CD4-positive, alpha-beta T cell (primary cell): Measurements from ENCODE around the gene PCDHGA9. TPM values are rescaled to one million over a fixed set of nuclear protein-coding genes. Genes with fewer than 3 reads are reported as not detected.

Experiments
- ATAC-seq: fragments of 200-7000 bp; cut with Tn5 transposase; one replicate; pipeline ENCODE4 v1.10.0; 2022; ENCODE audit warnings: mild to moderate bottlenecking; ENCODE audit not compliant: poor library complexity
- CTCF ChIA-PET: fragments of 350-600 bp; sonication (Branson Sonifier 250); formaldehyde crosslinking; loops from one replicate; lab custom pipeline; 2021; ENCODE audit warnings: antibody characterized with exemption, inconsistent platforms; lab: Charles Lee
- POLR2A ChIA-PET: fragments of 350-600 bp; sonication (Branson Sonifier 250); formaldehyde crosslinking; loops from one replicate; lab custom pipeline; 2021; ENCODE audit warnings: antibody characterized with exemption, inconsistent platforms; lab: Charles Lee
- DNase-seq, 14 experiments: peaks; one replicate each; pipeline ENCODE4 v3.0.0-alpha.2; 2013 to 2020; ENCODE audit warnings: mixed read lengths in 2 of 14
- H3K27ac ChIP-seq, 2 donors: one replicate each; pipeline versions ENCODE4 v1.5.1 to v1.7.0; 2013; ENCODE audit warnings: low read length in 2 of 2, low read depth in 1 of 2, mild to moderate bottlenecking in 1 of 2
- H3K27me3 ChIP-seq, 2 experiments: 1 replicate in 1 of 2; 2 replicates in 1 of 2; pipeline versions ENCODE4 v1.6.1 to v1.7.0; 2013; ENCODE audit warnings: low read length in 2 of 2, control low read depth in 1 of 2, mild to moderate bottlenecking in 1 of 2, moderate library complexity in 1 of 2; ENCODE audit not compliant: insufficient read depth in 2 of 2, control insufficient read depth in 1 of 2
- H3K36me3 ChIP-seq: one replicate; pipeline ENCODE4 v1.6.1; 2013; ENCODE audit warnings: low read length, control low read depth; ENCODE audit not compliant: insufficient read depth
- H3K4me1 ChIP-seq: one replicate; pipeline ENCODE4 v1.6.1; 2013; ENCODE audit warnings: low read length, control low read depth; ENCODE audit not compliant: insufficient read depth
- H3K4me3 ChIP-seq: one replicate; pipeline ENCODE4 v1.5.1; 2013; ENCODE audit warnings: mild to moderate bottlenecking, low read length, moderate library complexity
- H3K9me3 ChIP-seq, 2 experiments: 1 replicate in 1 of 2; 2 replicates in 1 of 2; pipeline versions ENCODE4 v1.6.1 to v1.7.0; 2013; ENCODE audit warnings: low read length in 2 of 2, mild to moderate bottlenecking in 2 of 2, control low read depth in 1 of 2, moderate library complexity in 1 of 2; ENCODE audit not compliant: control insufficient read depth in 1 of 2, insufficient read depth in 1 of 2
- H3K27ac Mint-ChIP-seq: one replicate; pipeline ENCODE4 v1.8.0; 2020; ENCODE audit warnings: mixed read lengths
- H3K27me3 Mint-ChIP-seq: one replicate; pipeline ENCODE4 v1.8.0; 2021; ENCODE audit warnings: mixed read lengths
- H3K36me3 Mint-ChIP-seq: one replicate; pipeline ENCODE4 v1.8.0; 2021; ENCODE audit warnings: low read depth, mixed read lengths
- H3K4me1 Mint-ChIP-seq: one replicate; pipeline ENCODE4 v1.8.0; 2021; ENCODE audit warnings: low read depth, mixed read lengths
- H3K4me3 Mint-ChIP-seq: one replicate; pipeline ENCODE4 v1.8.0; 2020; ENCODE audit warnings: mild to moderate bottlenecking, mixed read lengths
- H3K9me3 Mint-ChIP-seq: one replicate; pipeline ENCODE4 v1.8.0; 2020; ENCODE audit warnings: mixed read lengths
- intact Hi-C, 2 experiments: fragments of 100-400 bp; cut with DNase I in 1 of 2; cut with micrococcal nuclease in 1 of 2; formaldehyde crosslinking; loops; one replicate each; pipeline versions ENCODE4 v1.15.1 to v1.9.0; 2023 to 2025; cut with DNase I, micrococcal nuclease
- total RNA-seq, 174 experiments: library from RNA in 2 of 174; stranded (reverse) in 2 of 174; gene quantifications; one replicate each; pipeline ENCODE4 v1.2.3 and lab custom pipeline; 2021 to 2026
- TF ChIP-seq, protein P1 (sequence below): fragments of 200-600 bp; IDR thresholded peaks from one replicate; pipeline ENCODE4 v1.8.0; 2022; ENCODE audit warnings: antibody characterized with exemption, mild to moderate bottlenecking

The PCDHGA9 gene
- total RNA-seq, 2 experiments from 2014 or later = not detected

DNA sequence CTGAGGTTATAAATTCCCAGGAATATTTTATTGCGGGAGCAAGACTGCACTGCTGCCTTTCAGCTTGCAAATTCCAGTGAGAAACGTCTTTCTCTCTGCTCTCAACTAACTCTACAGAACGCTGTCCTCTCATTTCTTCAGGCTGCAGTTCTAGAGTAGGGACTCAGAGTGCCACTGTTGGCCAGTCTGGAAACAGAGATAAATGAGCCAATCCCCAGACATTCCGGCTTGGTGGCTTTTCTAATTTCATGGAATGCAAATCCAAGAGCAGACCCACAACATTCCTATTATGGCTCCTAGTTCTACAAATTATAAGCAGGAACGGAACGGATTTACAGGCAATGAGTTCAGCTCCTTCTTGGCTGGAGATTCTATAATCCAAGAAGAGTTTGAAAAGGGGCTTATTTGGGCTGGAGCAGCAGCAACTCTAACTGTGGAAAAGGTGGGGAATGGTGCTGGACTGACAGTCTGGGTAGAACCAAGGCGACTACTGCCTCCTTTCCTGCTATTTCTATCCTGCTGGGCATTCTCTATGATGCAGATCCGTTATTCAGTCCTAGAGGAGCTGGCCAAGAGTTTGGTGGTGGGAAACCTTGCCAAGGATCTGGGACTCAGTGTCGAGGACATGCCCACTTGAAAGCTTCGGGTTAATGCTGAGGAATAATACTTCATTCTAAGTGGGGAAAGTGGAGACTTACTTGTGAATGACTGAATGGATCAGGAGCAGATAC is 37.0 kb downstream of the PCDHGA9 start:
- peaks cover 0 to 9% of the 10 kb centered on the region in 2 experiments for H3K9me3 ChIP-seq
- Mint-ChIP-seq H3K27me3 (peaks cover 69% of the 10 kb centered on the region), H3K9me3 (peaks cover 2% of the 10 kb centered on the region), H3K4me3 (no peak overlapping the region), H3K27ac (no peak overlapping the region), H3K36me3 (no peaks in the 10 kb centered on the region), H3K4me1 (no peaks in the 10 kb centered on the region)
- ATAC-seq (no peak), DNase-seq (no peak)
- H3K27me3 ChIP-seq = peaks cover 0 to 3% of the 10 kb centered on the region in 2 experiments
- POLR2A ChIA-PET = no interaction called here
- intact Hi-C loops = no loop called here
- TF ChIP-seq, protein P1, sequence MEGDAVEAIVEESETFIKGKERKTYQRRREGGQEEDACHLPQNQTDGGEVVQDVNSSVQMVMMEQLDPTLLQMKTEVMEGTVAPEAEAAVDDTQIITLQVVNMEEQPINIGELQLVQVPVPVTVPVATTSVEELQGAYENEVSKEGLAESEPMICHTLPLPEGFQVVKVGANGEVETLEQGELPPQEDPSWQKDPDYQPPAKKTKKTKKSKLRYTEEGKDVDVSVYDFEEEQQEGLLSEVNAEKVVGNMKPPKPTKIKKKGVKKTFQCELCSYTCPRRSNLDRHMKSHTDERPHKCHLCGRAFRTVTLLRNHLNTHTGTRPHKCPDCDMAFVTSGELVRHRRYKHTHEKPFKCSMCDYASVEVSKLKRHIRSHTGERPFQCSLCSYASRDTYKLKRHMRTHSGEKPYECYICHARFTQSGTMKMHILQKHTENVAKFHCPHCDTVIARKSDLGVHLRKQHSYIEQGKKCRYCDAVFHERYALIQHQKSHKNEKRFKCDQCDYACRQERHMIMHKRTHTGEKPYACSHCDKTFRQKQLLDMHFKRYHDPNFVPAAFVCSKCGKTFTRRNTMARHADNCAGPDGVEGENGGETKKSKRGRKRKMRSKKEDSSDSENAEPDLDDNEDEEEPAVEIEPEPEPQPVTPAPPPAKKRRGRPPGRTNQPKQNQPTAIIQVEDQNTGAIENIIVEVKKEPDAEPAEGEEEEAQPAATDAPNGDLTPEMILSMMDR = no peak
- H3K4me3 ChIP-seq = no peak overlapping the region
- no peak overlapping the region for H3K27ac ChIP-seq
- H3K4me1 ChIP-seq = no peaks in the 10 kb centered on the region
- CTCF ChIA-PET = no interaction called here
- H3K36me3 ChIP-seq = no peaks in the 10 kb centered on the region

DNA sequence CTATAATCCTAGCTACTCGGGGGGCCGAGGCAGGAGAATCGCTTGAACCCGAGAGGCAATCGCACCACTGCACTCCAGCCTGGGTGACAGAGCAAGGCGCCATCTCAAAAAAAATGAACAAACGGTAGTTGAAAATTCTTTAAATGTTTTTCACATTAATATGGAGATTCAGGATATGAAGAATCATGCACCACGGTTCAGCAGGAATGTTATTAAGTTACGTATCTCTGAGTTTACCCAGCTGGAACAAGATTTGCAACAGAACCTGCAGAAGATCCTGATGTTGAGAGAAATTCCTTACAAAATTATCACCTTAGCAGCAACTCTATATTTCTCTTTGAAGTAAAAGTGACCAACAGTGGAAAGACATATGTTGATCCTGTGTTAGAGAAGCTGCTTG is 37.8 kb downstream of the PCDHGA9 start:
- no peaks in the 10 kb centered on the region for H3K36me3 Mint-ChIP-seq
- ATAC-seq = no peak
- intact Hi-C loops = no loop called here
- no peaks in the 10 kb centered on the region for H3K9me3 Mint-ChIP-seq
- no peaks in the 10 kb centered on the region for H3K4me1 Mint-ChIP-seq
- CTCF ChIA-PET = no interaction called here
- no peak overlapping the region for H3K27ac Mint-ChIP-seq
- H3K36me3 ChIP-seq = no peaks in the 10 kb centered on the region
- TF ChIP-seq, protein P1 = no peak
- POLR2A ChIA-PET = no interaction called here
- DNase-seq = no peak
- H3K4me3 Mint-ChIP-seq = no peak overlapping the region
- no peaks in the 10 kb centered on the region for H3K4me1 ChIP-seq
- H3K9me3 ChIP-seq = peaks cover 0 to 9% of the 10 kb centered on the region in 2 experiments
- H3K4me3 ChIP-seq = no peak overlapping the region
- H3K27me3 Mint-ChIP-seq = peaks cover 66% of the 10 kb centered on the region
- peaks cover 0 to 5% of the 10 kb centered on the region in 2 experiments for H3K27me3 ChIP-seq
- no peak overlapping the region for H3K27ac ChIP-seq

DNA sequence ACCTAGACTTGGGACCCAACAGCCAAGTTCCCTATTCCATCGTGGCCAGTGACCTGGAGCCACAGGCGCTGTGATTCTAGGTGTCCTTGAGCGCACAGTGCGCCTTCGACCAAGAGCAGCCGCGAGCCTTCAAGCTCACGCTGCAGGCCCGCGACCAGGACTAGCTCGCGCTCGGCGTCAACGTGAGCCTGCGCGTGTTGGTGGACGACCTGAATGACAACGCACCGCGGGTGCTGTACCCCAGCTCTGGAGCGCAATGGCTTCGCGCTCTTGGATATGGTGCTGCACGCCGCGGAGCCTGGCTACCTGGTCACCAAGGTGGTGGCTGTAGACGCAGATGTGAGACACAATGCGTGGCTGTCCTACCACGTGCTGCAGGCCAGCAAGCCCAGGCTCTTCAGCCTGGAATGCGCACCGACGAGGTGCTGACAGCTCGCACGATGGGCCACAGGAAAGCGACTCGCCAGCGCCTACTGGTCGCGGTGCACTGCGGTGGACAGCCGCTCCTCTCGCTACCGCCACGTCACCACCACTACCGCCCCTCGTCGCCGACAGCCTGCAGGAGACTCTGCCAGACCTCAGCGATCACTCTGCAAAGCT is 39.1 kb downstream of the PCDHGA9 start:
- TF ChIP-seq, protein P1 = no peak
- no peak overlapping the region for H3K27ac ChIP-seq
- H3K36me3 Mint-ChIP-seq = no peaks in the 10 kb centered on the region
- no peak for DNase-seq
- H3K4me3 Mint-ChIP-seq = no peak overlapping the region
- intact Hi-C loops = no loop called here
- peaks cover 66% of the 10 kb centered on the region for H3K27me3 Mint-ChIP-seq
- no peaks in the 10 kb centered on the region for H3K36me3 ChIP-seq
- no peak overlapping the region for H3K27ac Mint-ChIP-seq
- H3K4me1 Mint-ChIP-seq = no peaks in the 10 kb centered on the region
- CTCF ChIA-PET = no interaction called here
- peaks cover 0 to 9% of the 10 kb centered on the region in 2 experiments for H3K9me3 ChIP-seq
- H3K27me3 ChIP-seq = peaks cover 0 to 9% of the 10 kb centered on the region in 2 experiments
- H3K9me3 Mint-ChIP-seq = no peaks in the 10 kb centered on the region
- POLR2A ChIA-PET = no interaction called here
- no peaks in the 10 kb centered on the region for H3K4me1 ChIP-seq
- no peak for ATAC-seq
- H3K4me3 ChIP-seq = no peak overlapping the region

Other genes starting within 250 kb of the PCDHGA9 start
- not detected for gene PCDHB7, start 230.1 kb upstream of the PCDHGA9 start, total RNA-seq
- not detected for gene PCDHB8, start 225.0 kb upstream of the PCDHGA9 start, total RNA-seq
- not detected for gene PCDHB16, start 220.4 kb upstream of the PCDHGA9 start, total RNA-seq
- not detected for gene PCDHB9, start 215.6 kb upstream of the PCDHGA9 start, total RNA-seq
- gene PCDHB10, start 210.4 kb upstream of the PCDHGA9 start, total RNA-seq = not detected
- not detected for gene PCDHB11, start 203.2 kb upstream of the PCDHGA9 start, total RNA-seq
- not detected for gene PCDHB12, start 194.1 kb upstream of the PCDHGA9 start, total RNA-seq
- gene PCDHB13, start 188.9 kb upstream of the PCDHGA9 start, total RNA-seq = not detected
- gene PCDHB14, start 179.4 kb upstream of the PCDHGA9 start, total RNA-seq = not detected
- not detected for gene PCDHB15, start 157.4 kb upstream of the PCDHGA9 start, total RNA-seq
- under 1 TPM in 1 of 2 experiments, not detected in 1; 0.22 TPM for gene SLC25A2, start 98.7 kb upstream of the PCDHGA9 start, total RNA-seq
- 10 to 100 TPM; 80.5 TPM for gene TAF7, start 82.0 kb upstream of the PCDHGA9 start, total RNA-seq
- not detected for gene PCDHGA1, start 72.3 kb upstream of the PCDHGA9 start, total RNA-seq
- gene PCDHGA2, start 64.0 kb upstream of the PCDHGA9 start, total RNA-seq = not detected
- not detected for gene PCDHGA3, start 58.9 kb upstream of the PCDHGA9 start, total RNA-seq
- under 1 TPM in 1 of 2 experiments, not detected in 1; 0.05 TPM for gene PCDHGB1, start 52.7 kb upstream of the PCDHGA9 start, total RNA-seq
- under 1 TPM; 0.08 TPM for gene PCDHGA4, start 47.8 kb upstream of the PCDHGA9 start, total RNA-seq
- gene PCDHGB2, start 42.8 kb upstream of the PCDHGA9 start, total RNA-seq = under 1 TPM; 0.19 to 0.20 TPM
- under 1 TPM in 1 of 2 experiments, not detected in 1; 0.08 TPM for gene PCDHGA5, start 38.6 kb upstream of the PCDHGA9 start, total RNA-seq
- gene PCDHGB3, start 32.5 kb upstream of the PCDHGA9 start, total RNA-seq = under 1 TPM; 0.11 to 0.28 TPM
- under 1 TPM in 1 of 2 experiments, not detected in 1; 0.11 TPM for gene PCDHGA6, start 28.9 kb upstream of the PCDHGA9 start, total RNA-seq
- not detected for gene PCDHGA7, start 20.0 kb upstream of the PCDHGA9 start, total RNA-seq
- not detected for gene PCDHGB4, start 15.1 kb upstream of the PCDHGA9 start, total RNA-seq
- not detected for gene PCDHGA8, start 10.1 kb upstream of the PCDHGA9 start, total RNA-seq
- under 1 TPM; 0.14 to 0.20 TPM for gene PCDHGB5, start 4.8 kb upstream of the PCDHGA9 start, total RNA-seq
- gene PCDHGB6, start 5.2 kb downstream of the PCDHGA9 start, total RNA-seq = under 1 TPM in 1 of 2 experiments, not detected in 1; 0.06 TPM
- under 1 TPM in 1 of 2 experiments, not detected in 1; 0.08 TPM for gene PCDHGA10, start 10.2 kb downstream of the PCDHGA9 start, total RNA-seq
- gene PCDHGB7, start 14.9 kb downstream of the PCDHGA9 start, total RNA-seq = not detected
- gene PCDHGA11, start 18.3 kb downstream of the PCDHGA9 start, total RNA-seq = not detected
- not detected for gene PCDHGA12, start 27.7 kb downstream of the PCDHGA9 start, total RNA-seq
- not detected for gene PCDHGC3, start 73.2 kb downstream of the PCDHGA9 start, total RNA-seq
- not detected for gene PCDHGC4, start 82.3 kb downstream of the PCDHGA9 start, total RNA-seq
- gene PCDHGC5, start 86.3 kb downstream of the PCDHGA9 start, total RNA-seq = not detected
- 100 to 1,000 TPM; 159 to 161 TPM for gene DIAPH1, start 216.2 kb downstream of the PCDHGA9 start, total RNA-seq
- gene HDAC3, start 234.1 kb downstream of the PCDHGA9 start, total RNA-seq = 10 to 100 TPM; 51.1 to 52.7 TPM
- 10 to 100 TPM; 10.9 to 11.4 TPM for gene RELL2, start 234.2 kb downstream of the PCDHGA9 start, total RNA-seq
- gene FCHSD1, start 248.6 kb downstream of the PCDHGA9 start, total RNA-seq = 10 to 100 TPM; 79.8 to 86.8 TPM